Astrocyte of the cerebellum (primary cell): ENCODE data around the gene NAPSA.

Experiments
- DNase-seq: peaks from one replicate; pipeline ENCODE4 v3.0.0-alpha.2; 2011; ENCODE audit warnings: low read depth
- H3K4me3 ChIP-seq: 2 replicates; pipeline ENCODE4 v1.5.1; 2011; ENCODE audit warnings: mild to moderate bottlenecking, low read depth, low read length, moderate library complexity
- in situ Hi-C: cut with HindIII; loops from 2 replicates; pipeline ENCODE4 v1.10.0; 2017; ENCODE audit warnings: low sequenced_read_pairs
- TF ChIP-seq, protein P1 (sequence below): IDR thresholded peaks from 2 replicates; pipeline ENCODE4 v1.5.1; 2012; ENCODE audit warnings: low read length, low read depth, moderate library complexity, mild to moderate bottlenecking; ENCODE audit errors: missing control alignments

Gene NAPSA

DNA sequence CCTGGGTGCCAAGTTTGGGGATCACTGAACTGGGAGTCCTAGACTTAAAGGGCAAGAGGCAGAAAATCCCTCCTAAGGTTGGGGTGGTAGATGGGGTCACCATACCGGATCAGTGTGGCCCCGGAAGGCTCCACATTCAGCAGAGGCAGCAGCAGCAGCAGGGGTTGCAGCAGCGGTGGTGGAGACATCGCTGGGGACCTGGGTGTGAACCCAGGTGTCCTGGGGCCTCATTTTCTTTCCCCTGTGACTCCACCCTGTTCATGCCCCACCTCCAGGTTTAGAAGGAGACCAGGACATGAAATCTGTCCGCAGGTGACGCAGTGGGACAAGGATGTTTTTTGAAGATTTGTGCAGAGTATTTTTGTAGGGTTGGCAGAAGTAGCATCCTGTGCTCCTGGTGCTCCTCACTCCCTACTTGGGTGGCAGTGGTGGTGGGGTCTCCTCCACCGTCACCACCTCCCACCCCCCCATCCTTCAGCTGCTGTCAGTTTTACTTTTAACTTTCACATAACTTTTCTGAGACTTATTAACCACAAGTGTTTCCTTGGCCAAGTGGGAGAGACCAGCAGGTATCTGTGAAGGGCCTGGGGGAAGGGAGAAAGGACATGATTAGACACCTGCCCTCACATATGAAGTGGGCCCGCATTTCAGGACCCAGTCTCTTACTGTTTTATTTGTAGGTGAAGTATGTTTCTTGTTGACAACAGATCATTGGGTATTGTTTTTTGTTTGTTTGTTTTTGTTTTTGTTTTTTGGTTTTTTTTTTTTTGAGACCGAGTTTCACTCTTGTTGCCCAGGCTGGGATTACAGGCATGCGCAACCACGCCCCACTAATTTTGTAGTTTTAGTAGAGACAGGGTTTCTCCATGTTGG lies at the start of gene NAPSA:
Gene NAPSA (minus strand): TSS at position 206 of the 873 bp plus-strand sequence. CDS start 18 bp downstream, at position 188.
- no peak within 1 kb of the TSS for H3K4me3 ChIP-seq
- TF ChIP-seq, protein P1, sequence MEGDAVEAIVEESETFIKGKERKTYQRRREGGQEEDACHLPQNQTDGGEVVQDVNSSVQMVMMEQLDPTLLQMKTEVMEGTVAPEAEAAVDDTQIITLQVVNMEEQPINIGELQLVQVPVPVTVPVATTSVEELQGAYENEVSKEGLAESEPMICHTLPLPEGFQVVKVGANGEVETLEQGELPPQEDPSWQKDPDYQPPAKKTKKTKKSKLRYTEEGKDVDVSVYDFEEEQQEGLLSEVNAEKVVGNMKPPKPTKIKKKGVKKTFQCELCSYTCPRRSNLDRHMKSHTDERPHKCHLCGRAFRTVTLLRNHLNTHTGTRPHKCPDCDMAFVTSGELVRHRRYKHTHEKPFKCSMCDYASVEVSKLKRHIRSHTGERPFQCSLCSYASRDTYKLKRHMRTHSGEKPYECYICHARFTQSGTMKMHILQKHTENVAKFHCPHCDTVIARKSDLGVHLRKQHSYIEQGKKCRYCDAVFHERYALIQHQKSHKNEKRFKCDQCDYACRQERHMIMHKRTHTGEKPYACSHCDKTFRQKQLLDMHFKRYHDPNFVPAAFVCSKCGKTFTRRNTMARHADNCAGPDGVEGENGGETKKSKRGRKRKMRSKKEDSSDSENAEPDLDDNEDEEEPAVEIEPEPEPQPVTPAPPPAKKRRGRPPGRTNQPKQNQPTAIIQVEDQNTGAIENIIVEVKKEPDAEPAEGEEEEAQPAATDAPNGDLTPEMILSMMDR: no peak
- no peak for DNase-seq
- in situ Hi-C loops: no loop called here

DNA sequence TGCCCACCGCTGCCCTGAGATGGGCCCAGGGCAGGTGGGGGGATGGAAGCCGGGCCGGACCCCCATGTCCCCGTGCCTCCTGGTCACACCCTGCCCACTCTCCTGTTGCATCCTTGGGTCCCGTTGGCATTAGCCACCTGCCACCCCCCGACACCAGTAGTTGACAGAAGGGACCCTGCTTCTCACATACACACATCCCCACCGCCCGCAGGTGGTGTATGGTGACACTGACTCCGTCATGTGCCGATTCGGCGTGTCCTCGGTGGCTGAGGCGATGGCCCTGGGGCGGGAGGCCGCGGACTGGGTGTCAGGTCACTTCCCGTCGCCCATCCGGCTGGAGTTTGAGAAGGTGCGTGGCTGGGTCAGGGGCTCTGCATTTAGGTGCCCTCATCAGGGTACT lies 48.1 kb upstream of the NAPSA start:
- TF ChIP-seq, protein P1: no peak
- DNase-seq: no peak
- in situ Hi-C loops: no loop called here
- H3K4me3 ChIP-seq: no peak overlapping the region

DNA sequence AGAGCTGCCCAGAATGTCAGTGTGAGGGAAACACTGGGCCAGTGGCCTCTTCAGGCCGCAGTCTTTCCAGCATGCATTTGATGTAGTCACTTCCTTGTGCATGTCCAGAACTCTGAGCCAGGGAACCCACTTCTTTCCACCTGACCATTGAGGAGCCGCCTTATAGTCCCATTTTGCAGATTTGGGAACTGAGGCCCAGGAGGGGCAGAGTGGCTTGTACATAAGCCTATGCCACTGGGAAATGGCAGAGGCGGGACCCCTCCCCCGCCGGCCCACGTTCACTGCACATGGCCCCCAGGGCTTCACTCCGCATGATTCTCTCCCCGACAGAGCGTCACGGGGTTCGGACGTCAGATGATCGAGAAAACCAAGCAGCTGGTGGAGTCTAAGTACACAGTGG lies 47.7 kb upstream of the NAPSA start:
- no peak overlapping the region for H3K4me3 ChIP-seq
- in situ Hi-C loops: no loop called here
- TF ChIP-seq, protein P1: no peak
- no peak for DNase-seq

DNA sequence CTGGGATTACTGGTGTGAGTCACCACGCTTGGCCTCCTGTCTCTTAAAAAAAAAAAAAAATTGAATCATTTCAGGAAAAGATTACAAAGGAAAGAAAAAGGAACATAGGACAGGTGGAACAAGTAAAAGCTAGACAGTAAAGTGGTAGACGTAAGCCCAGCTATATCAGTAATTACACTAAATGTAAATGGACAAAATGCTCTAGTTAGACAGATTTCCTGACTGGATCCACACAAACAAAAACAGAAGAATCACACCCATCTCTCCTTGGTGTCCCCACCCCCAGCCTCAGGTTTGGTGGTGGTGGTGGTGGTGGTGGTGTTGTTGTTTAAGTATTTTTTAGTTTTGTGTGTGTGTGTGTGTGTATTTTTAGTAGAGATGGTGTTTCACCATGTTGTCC lies 47.0 kb upstream of the NAPSA start:
- DNase-seq: no peak
- TF ChIP-seq, protein P1: no peak
- in situ Hi-C loops: no loop called here

DNA sequence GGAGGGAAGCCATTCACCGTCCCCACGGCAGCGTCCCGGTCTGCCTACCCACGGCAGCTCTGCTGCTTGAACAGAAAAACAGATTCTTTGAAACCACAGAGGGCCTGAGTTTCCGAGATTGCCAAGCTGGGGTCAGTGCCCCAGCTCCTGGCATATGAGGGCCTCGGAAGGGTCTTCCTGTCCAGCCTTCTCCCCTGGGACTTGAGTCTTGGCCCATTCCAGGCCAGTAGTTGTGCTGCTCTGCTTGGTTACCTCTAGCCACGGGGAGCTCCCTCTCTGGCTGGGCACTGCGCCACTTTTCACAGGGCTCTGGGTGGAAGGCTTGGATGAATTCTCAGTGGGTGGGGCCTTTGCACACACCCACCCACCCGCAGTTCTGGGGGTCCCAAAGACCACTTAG lies 44.7 kb upstream of the NAPSA start:
- DNase-seq: no peak
- in situ Hi-C loops: no loop called here
- TF ChIP-seq, protein P1: no peak
- H3K4me3 ChIP-seq: no peak overlapping the region

More for the DNA sequence above, 47.0 kb upstream of the NAPSA start:
- no peak overlapping the region for H3K4me3 ChIP-seq

DNA sequence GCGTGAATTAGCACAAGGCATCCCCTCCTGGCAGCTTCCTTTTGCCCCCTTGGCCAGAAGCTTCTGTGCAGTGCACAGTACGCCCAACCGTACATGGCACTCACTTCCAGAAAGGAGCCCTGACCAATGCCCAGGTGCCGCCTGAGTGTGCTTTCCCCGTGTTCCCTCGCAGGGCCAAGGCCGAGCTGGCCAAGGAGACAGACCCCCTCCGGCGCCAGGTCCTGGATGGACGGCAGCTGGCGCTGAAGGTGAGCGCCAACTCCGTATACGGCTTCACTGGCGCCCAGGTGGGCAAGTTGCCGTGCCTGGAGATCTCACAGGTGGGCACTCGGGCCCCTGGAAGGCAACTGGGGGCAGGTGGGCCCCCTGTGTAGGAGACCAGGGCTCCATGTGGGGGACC lies 43.9 kb upstream of the NAPSA start:
- TF ChIP-seq, protein P1: no peak
- DNase-seq: no peak
- in situ Hi-C loops: no loop called here
- no peak overlapping the region for H3K4me3 ChIP-seq
